ES-I3 (cell line): ENCODE results near the gene TMEM198.

ENCODE experiments used
- H3K36me3 ChIP-seq: 2 replicates; pipeline ENCODE4 v1.6.1; 2013; ENCODE audit warnings: mild to moderate bottlenecking, low read length, control low read depth, moderate library complexity; ENCODE audit not compliant: insufficient read depth
- H3K4me1 ChIP-seq: 2 replicates; pipeline ENCODE4 v1.6.1; 2013; ENCODE audit warnings: mild to moderate bottlenecking, control low read depth, low read length; ENCODE audit not compliant: insufficient read depth
- H3K9ac ChIP-seq: 2 replicates; pipeline ENCODE4 v1.6.1; 2013; ENCODE audit warnings: low read depth, mild to moderate bottlenecking, low read length, moderate library complexity
- H3K9me3 ChIP-seq: 2 replicates; pipeline ENCODE4 v1.6.1; 2013; ENCODE audit warnings: mild to moderate bottlenecking, low read length, moderate library complexity; ENCODE audit not compliant: control insufficient read depth, insufficient read depth

Gene TMEM198

GRCh38 chr2:219540784-219541504, 2.9 kb upstream of the TMEM198 start:
- Histone ChIP-seq H3K4me1 (peaks cover 23% of the 10 kb centered on the region), H3K36me3 (peaks cover 9% of the 10 kb centered on the region), H3K9me3 (no peaks in the 10 kb centered on the region), H3K9ac (no peak overlapping the region)

DNA sequence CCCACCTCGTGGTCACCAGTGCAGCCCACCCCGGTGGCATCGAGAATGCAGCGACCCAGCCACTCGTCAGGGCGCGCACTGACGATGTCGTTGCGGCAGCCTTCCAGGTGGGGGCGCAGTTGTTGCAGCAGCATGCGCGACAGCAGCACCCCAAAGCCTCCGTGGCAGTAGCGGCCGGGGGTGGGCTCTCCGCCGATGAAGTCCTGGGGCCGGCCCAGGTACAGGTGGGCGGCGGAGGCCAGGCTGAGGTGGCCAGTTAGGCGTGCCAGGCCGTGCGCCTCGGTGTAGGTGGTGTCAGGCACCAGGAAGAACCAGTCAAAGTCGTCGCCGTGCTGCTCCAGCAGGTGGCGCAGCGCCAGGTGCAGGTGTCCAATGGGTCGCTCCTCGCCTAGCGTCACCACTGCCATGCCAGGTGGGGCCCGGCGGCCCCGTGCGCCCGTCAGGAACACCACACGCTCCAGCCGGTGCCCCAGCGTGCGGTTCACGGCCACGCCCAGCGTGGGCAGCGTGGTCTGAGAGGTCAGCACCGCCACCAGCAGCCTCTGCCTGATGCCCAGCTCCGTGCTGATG, 2.1 kb upstream of the TMEM198 start:
- Histone ChIP-seq H3K36me3 (peaks cover 9% of the 10 kb centered on the region), H3K9ac (peak overlapping the region; percentile 66; the same call in 1 of the 2 replicates), H3K9me3 (no peaks in the 10 kb centered on the region), H3K4me1 (peaks cover 23% of the 10 kb centered on the region)

DNA sequence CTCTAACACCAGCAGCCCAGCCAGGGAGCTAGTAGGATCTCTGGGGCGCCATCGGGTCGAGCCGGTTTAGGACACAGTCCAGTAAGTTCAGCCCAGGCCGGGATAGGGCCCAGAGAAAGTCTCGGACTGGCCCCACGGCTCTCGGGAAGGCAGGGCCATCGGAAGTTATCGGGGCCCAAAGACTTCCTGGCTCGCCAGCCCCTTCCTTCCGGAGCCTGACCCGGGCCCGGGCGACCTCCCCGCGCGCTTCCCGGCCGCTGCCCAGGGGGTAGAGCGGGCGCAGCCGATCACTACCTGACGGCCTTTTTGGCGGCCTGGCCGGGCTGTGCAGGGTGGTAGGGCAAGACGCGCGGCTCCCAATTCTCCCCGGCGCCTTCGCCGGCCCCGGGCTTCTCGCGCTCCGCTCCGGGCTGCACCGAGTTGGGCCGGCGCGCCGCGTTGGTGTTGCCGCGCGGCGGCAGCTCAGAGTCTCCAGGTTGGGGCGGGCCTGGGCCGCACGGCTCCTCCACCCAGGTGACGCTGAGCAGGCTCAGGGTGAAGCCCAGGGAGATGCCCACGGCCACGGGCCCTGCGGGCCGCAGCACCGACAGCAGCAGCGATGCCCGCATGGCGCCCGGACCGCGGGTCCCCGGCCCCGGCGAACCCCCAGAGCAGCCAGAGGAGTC, 765 bp upstream of the TMEM198 start:
- Histone ChIP-seq H3K9ac (peak overlapping the region; percentile 66), H3K36me3 (peaks cover 9% of the 10 kb centered on the region), H3K9me3 (no peaks in the 10 kb centered on the region), H3K4me1 (peaks cover 12% of the 10 kb centered on the region; the same call in 1 of the 2 replicates)

GRCh38 chr2:219544567-219544966, 739 bp downstream of the TMEM198 start:
- Histone ChIP-seq H3K9ac (peak overlapping the region; percentile 66; the same call in 1 of the 2 replicates), H3K9me3 (no peaks in the 10 kb centered on the region), H3K36me3 (peaks cover 9% of the 10 kb centered on the region), H3K4me1 (peaks cover 4% of the 10 kb centered on the region; the same call in 1 of the 2 replicates)

DNA sequence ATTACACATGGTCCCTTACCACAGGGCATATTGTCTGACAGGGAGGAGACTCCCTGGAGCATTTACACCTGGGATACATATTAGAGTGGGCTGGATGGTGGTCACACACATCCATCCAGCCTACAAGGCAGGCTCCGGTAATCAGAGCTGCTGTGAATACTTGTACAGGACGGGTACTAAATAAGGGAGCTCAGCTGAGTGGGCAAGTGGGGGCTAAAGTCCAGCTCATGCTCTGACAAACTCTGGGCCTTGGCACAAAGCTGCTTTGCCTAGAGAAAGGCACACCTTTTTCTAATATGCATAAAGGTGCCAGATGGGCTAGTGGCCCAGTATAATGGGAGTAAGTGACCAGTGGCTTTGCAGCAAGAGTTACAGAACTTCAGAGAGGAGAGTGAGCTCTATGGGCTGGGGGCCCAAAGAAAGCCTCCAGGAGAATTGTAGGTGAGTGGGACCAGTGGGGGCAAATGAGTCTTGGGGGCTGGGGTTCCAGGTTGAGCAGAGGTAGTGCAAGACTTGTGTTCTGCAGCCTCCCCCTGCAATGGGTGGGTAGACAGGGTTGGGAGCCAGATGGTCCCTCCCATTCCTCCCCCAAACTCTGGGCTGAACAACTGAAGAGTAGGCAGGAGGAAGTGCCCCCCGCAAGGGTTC, 1.6 kb downstream of the TMEM198 start:
- Histone ChIP-seq H3K9ac (no peak overlapping the region), H3K36me3 (peaks cover 9% of the 10 kb centered on the region), H3K4me1 (peaks cover 4% of the 10 kb centered on the region; the same call in 1 of the 2 replicates), H3K9me3 (no peaks in the 10 kb centered on the region)

DNA sequence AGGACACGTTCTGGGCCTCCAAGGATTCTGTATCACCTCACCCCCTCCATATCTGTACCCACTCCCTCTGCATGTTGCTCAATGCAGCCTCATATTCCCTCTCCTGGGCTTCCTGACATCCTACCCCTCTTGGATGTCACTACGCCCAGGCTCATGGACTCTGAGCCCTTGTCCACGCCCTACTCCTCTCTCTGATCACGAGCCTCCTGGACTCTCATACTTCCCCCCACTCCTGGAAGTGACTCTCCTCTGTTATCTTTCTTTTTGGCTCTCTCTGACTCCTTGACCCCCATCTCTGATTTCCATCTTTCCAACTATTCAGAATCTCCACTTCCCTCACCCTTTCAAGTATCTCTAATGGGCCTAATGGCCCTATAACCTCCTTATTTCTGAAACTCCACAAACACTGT, 2.1 kb downstream of the TMEM198 start:
- peaks cover 4% of the 10 kb centered on the region; the same call in 1 of the 2 replicates for H3K4me1 ChIP-seq
- H3K36me3 ChIP-seq: peaks cover 4% of the 10 kb centered on the region
- H3K9me3 ChIP-seq: no peaks in the 10 kb centered on the region
- no peak overlapping the region for H3K9ac ChIP-seq

GRCh38 chr2:219547621-219548020, 3.8 kb downstream of the TMEM198 start:
- H3K4me1 ChIP-seq: no peaks in the 10 kb centered on the region

GRCh38 chr2:219548990-219549389, 5.2 kb downstream of the TMEM198 start:
- Histone ChIP-seq H3K9ac (no peak overlapping the region), H3K9me3 (no peaks in the 10 kb centered on the region), H3K36me3 (no peaks in the 10 kb centered on the region), H3K4me1 (peaks cover 6% of the 10 kb centered on the region; the same call in 1 of the 2 replicates)

More at GRCh38 chr2:219547621-219548020, 3.8 kb downstream of the TMEM198 start:
- Histone ChIP-seq H3K36me3 (no peaks in the 10 kb centered on the region), H3K9ac (no peak overlapping the region), H3K9me3 (no peaks in the 10 kb centered on the region)

DNA sequence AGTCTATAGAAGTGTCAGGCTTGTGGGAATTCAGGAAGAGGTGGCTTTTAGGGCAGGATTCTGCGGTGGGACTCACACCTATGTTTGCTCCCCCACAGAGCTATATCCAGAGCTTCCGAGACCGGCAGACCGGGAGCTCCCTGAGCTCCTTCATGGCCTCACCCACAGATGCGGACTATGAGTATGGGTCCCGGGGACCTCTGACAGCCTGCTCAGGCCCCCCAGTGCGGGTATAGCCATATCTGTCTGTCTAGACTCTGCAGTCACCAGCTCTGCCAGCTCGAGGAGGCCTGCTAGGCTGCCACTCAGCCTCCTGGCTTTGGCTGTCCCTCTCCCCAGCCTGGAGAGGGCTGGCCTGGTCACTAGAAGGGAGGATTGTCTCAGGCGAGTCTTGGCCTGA, 5.8 kb downstream of the TMEM198 start:
- H3K9ac ChIP-seq: no peak overlapping the region
- no peaks in the 10 kb centered on the region for H3K9me3 ChIP-seq
- no peaks in the 10 kb centered on the region for H3K36me3 ChIP-seq
- H3K4me1 ChIP-seq: peaks cover 6% of the 10 kb centered on the region; the same call in 1 of the 2 replicates

GRCh38 chr2:219551441-219552381, 7.9 kb downstream of the TMEM198 start:
- Histone ChIP-seq H3K9me3 (no peaks in the 10 kb centered on the region), H3K4me1 (peaks cover 6% of the 10 kb centered on the region; the same call in 1 of the 2 replicates), H3K9ac (peak overlapping the region; percentile 96), H3K36me3 (no peaks in the 10 kb centered on the region)

GRCh38 chr2:219552382-219553167, 8.7 kb downstream of the TMEM198 start:
- H3K36me3 ChIP-seq: no peaks in the 10 kb centered on the region
- peak overlapping the region; percentile 96 for H3K9ac ChIP-seq
- no peaks in the 10 kb centered on the region for H3K9me3 ChIP-seq
- H3K4me1 ChIP-seq: peaks cover 6% of the 10 kb centered on the region; the same call in 1 of the 2 replicates

DNA sequence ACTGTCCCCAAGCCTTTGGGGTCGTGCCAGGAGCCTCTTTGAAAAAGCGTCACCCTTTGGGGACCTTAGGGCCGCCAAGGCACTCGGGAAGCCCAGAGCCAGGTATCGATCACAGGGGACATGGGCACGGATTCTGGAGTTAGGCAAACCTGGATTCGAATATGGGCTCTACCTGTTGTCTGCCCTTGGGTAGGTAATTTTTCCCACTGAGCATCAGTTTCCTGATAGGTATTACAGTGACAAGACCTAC, 9.3 kb downstream of the TMEM198 start:
- Histone ChIP-seq H3K9me3 (no peaks in the 10 kb centered on the region), H3K36me3 (no peaks in the 10 kb centered on the region), H3K4me1 (peaks cover 6% of the 10 kb centered on the region; the same call in 1 of the 2 replicates), H3K9ac (peak overlapping the region; percentile 96; the same call in 1 of the 2 replicates)

GRCh38 chr2:219553463-219553963, 9.7 kb downstream of the TMEM198 start:
- H3K9ac ChIP-seq: peak overlapping the region; percentile 96; the same call in 1 of the 2 replicates
- no peaks in the 10 kb centered on the region for H3K36me3 ChIP-seq
- no peaks in the 10 kb centered on the region for H3K9me3 ChIP-seq
- H3K4me1 ChIP-seq: peaks cover 6% of the 10 kb centered on the region; the same call in 1 of the 2 replicates
